Cardiac septum (tissue), 1 donor: Measurements from ENCODE around the gene CRYGN. TPM values are rescaled to one million over a fixed set of nuclear protein-coding genes. Genes with fewer than 3 reads are reported as not detected.

ENCODE experiments used
- DNase-seq: peaks from one replicate; pipeline ENCODE4 v3.0.0-alpha.2; 2020; ENCODE audit warnings: low spot score
- intact Hi-C: fragments of 100-400 bp; cut with DNase I; formaldehyde crosslinking; loops from one replicate; pipeline ENCODE4 v1.14.0; 2022
- total RNA-seq: library from RNA; stranded (reverse); fragmentation: NEBNext Ultra II Directional; extraction: Animal tissue kit (Norgen Biotek cat#: 25700); gene quantifications from one replicate; pipeline ENCODE4 v1.2.1, GENCODE V29; 2021
- donor health status: DM: no; HTN: no; CAD: no.

The CRYGN gene
- total RNA-seq, 1 donor from 2014 or later = not detected

DNA sequence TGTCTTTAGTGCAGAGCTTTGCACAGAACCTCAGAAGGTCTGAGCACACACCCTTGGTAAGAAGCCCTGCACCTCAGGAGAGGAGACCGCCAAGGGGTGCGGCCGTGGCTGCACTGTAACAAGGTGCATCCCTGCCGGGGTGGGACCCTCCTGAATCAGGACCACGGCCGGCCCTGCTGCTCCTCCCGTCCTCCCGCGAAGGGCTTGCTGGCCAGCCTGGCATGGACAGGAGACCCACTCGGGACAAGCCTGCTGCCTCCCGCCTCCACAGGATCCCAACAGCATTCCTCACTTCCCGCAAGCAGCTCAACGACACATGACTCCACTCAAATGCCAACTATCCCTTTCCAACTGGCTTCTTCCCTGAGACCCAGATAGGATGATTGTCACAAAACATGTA is 42.9 kb downstream of the CRYGN start:
- DNase-seq = no peak
- intact Hi-C loops = no loop called here

DNA sequence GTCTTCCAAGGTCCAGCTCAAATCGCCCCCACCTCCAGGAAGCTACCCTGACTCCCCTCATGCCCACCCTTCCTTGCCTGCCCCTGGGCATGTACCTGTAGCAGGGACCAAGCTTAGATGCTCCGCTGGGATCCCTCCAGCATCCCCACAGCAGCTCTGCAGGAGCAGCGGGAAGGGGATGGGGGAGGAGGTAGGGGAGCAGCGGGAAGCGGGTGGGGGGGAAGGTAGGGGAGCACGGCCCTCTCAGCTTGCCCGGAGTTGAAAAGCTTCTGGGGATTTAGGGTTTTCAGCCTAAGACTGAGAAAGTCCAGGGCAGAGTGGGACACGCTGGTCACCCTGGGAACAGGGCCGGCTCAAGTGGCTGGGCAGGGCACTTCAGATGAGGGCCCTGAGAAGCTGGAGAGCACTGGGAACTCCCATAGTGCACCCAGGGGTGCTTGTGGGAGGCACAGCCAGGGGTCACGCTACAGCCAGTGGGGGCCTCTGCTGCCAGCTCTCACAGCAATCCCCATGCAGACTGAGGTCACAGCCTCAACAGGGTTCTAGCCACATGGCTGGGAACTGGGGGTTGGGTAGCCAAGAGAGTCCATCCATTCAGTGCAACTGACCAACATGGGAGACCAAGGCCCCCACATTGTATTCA is 43.5 kb downstream of the CRYGN start:
- no peak for DNase-seq
- intact Hi-C loops = no loop called here

DNA sequence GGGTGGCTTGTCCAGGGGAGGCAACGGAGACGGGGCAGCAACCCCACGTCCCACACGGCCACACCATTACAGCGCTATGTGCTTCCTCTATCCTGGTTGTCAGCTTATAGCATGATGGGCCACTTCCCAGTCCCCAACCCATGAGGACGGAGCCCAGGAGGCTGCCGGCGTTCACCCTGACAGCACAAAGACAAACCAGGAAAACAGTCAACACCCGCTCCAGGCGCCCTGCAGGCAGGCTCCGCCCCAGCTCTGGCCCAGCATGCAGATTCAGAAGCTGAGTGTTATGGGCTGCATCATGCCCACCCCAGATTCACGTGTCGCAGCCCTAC is 44.9 kb downstream of the CRYGN start:
- intact Hi-C loops = no loop called here
- DNase-seq = no peak

DNA sequence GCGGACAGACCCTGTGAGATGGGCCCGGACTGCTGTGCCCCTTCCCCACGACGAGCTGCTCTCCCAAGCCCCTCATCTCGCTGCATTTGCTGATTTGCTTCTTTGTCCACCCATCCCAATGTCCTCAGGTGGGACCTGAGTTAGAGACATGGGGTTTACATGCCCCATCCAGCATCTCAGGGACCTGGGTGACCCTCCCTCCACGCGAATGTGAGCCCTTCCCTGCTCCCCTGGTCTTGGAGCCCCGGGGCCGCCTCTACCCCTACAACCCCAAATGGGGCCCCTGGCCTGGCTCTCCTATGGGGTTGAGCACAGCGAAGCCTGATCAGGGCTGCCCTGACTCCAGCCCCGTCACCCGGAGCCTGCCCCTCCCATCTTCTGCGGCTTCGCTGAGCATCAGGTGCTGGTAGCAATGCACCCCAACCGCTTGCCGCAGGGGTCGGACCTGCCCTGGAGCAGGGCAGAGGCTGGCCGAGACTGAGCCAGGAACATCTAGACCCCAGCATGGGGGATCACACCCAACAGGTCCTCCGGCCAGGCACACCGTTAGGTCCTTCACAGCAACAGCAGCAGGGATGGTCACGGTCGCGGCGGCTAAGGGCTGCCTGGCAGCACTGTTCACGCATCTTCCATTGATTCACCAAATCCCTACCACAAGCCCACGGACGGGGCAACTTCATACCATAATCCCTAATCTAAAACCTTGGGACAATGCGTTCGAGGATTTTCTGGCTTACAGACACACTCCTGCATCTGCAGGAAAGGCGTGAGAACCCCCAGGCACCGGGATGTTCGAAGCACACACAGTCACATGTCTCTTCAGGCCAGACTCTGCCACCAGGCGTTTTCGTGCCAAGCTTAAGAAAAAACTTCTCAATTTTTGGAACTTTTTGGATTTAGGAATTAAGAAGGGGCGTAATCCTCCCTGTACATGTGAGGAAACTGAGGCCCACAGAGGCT is 45.6 kb downstream of the CRYGN start:
- DNase-seq = no peak
- intact Hi-C loops = no loop called here

DNA sequence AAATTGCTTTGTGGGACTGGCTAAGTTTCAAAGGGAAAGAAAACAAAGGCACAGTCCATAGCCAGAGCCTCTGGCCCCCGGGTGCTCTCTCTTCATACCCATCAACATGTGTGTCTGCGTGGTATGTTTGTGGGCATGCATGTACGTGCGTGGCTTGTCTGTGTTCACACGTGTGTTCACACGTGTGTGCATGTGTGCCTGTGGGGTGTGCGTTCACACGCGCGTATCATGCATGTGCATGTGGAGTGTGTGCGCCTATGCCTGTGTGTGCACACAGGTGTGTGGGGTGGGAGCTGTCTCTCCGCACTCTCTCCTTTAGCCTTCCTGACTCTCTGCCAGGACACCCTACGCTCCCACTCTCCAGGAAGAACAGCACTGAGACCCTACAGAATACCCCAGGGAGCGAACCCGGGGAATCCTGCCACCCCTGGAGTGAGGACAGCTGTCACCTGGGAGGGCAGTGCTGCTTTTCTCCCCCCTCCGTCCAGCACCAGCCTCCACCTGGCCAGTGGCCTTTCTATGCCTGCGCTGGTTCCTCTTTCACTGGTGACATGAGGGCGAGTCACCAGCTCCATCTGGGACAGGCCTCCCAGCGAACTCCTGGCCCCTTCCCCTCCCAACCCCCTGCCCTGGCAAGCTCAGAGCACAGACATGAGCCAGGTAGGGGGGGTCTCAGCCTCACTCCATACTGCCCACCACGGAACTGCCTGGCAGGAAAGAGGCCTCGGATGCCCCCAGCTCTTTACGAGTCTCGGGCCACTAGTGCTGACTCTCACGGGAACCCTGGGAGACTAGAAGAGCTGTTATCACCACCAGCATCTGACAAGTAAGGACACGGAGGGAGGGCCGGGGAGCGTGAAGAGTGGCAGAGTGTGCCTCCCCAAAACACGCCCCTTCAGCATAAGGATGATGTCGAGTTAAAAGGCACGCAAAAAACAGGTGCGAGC is 46.6 kb downstream of the CRYGN start:
- intact Hi-C loops = no loop called here
- DNase-seq = no peak

DNA sequence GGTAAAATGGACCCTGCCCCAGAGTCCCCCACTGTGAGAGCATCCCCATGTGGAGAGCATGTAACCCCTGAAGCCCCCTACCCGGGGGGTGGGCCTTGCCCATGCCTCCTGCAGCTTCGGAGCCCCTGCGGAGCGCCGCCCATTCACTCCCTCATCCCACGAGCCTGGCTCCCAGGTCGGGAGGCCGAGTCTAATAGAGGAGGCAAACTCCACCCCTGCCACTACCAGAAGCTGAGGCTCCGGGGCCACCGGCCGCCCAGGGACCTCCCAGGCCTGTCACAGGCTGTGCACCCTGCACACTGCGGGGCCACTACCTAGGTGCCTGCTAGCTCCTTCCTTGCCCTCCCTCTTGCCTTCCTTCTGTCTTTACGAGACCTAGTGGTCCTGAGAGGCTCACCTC is 47.5 kb downstream of the CRYGN start:
- DNase-seq = no peak
- intact Hi-C loops = no loop called here

DNA sequence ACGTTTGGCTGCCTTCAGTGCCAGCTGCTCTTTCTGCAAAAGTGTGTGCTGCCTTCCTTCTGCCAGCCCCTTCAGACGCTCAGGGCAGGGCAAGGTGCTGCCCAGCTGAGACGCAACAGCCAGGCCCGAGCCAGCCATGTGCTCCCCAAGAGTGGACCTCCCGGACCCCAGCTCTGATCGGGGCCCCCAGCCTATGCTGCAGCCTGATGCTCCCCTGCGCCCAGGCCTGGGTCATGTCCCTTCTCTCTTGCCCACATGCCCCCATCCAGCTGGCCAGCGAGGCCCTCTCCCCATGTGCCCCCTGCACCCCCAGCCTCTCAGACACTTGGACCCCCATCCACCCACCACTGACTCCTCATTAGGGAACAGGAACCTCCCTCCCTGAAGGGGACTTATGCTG is 47.9 kb downstream of the CRYGN start:
- intact Hi-C loops = no loop called here
- no peak for DNase-seq

DNA sequence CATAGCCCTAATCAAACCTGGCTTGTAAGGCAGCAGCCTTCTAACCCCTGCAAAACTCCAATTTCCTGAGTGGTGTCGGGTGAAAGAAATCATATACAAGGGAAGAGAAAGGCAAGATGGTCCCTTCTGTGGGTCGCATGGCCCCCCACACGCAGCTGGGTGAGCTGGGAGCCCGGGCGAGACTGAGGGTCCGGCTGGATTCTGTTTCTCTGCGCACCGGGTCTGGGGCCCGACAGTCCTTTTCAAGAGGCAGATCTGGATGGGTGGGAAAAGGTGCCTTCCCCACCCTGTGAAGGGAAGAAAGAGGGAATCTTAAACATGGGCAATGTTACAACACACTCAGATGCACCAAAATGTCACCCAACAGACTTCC is 48.6 kb downstream of the CRYGN start:
- intact Hi-C loops = no loop called here
- no peak for DNase-seq

DNA sequence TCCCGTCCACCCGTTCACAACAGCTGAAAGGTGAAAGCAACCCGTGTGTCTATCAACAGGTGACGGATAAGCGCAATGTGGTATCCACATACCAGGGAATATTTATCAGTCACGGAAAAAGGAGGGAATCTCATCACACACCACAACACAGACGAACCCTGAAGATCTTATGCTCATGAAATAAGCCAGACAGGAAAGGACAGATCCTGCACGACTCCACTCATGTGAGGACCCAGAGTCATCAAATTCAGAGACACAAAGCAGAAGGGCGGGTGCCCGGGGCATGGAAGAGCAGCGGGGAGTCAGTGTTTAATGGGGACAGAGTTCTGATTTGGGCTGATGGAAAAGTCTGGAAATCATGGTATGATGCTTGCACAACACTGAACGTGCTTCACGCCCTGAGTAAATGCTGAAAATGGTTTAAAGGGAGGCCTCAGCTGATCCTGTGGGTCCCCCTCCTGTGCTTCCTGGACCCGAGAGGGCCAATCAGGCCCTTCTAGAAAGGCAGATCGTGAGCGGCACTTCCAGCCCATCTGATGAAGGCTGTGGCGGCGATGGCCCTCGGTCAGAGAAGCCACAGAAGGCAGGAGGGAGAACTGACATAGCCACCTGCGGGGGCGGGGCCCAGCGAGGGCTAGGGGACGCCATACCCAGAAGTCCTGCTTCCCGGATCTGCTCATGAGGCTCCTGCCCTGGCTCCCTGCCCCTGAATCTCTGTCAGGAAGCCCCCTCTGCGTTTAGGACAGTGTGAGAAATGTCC is 49.2 kb downstream of the CRYGN start:
- intact Hi-C loops = no loop called here
- DNase-seq = no peak

DNA sequence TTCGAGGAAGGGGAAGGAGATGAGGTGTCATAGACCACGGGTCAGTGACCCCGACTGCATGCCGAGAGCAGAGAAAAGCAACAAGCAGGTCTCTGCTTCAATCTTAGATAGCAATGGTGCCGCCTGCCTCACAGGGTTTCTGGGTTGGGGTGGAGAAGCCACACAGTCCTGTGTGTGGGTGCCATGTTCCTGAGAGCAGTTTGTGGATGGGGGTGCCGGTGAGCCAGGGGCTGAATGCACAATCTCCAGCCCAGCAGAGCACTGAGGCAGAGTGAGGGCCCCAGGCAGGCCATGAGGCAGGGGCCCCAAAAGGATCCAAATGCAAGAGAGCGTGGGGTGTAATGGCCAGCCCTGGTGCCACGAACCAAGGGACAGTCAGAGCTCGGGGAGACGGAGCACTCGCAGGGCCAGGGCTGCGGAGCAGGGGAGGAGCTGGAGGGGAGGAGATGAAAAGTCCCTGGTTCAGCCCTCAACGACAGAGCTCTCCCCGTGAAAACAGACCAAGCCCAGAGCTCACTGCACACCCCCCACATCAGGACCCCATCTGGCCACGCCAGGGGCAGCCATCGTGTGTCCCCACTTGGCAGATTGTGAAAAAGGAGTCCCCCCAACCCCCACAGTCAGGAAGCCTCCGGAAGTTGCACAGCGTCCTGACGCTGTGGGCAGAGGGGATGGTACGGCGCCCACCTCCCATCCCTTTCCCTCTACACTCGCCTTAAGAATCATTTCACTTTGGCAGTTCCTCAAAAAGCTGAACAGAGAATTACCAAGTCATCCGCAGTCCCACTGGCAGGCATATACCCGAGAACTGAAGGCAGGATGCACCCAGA is 50.0 kb downstream of the CRYGN start:
- intact Hi-C loops = no loop called here
- DNase-seq = no peak

DNA sequence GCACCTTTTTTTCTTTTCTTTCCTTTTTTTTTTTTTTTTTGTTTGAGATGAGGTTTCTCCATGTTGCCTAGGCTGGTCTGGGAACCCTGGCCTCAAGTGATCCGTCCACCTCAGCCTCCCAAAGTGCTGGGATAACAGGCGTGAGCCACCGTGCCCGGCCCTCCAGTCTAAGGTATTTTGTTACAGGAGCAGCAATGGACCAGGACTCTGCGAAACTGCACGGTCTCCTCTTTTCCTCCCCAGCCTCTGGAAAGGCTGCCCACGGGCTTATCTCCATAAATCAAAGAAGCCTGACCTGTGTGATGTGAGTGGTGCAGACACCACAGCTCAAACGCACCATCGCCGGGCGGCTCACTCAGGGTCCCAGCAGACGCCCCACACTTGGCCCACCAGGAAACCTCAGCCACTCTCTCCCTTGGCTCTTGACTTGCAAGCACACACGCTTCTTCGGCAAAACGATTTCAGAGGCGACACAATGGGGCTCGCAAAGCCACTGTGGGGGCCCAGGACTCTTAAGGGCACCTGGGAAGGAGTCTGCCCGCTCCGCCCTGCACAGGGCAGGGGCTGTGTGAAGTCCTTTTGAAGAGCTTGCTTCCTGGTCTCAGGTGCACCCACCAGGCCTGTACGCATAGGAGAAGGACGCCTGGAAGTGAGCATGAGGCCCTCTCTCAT is 50.7 kb downstream of the CRYGN start:
- intact Hi-C loops = no loop called here

DNA sequence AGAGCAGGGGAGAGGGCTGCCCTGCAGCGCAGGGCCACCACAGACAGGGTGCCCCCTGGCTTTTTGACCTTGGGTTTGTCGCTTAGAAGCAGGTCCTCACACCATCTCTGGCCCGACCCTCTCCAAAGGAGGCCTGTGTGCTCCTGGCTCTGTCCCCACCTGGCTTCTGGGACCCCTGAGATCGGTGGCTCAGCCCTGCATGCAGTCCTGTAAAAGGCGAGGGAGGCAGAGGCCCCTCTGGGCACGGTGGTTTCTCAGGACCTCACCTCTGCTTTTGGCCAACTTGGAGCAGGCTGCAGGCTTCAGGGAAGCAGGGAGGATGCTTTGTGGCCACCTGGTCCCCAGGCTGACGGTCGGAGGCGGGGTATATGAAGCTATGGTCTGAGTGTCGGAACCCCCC is 51.5 kb downstream of the CRYGN start:
- no peak for DNase-seq
- intact Hi-C loops = no loop called here

More for the DNA sequence above, 50.7 kb downstream of the CRYGN start:
- DNase-seq = no peak

DNA sequence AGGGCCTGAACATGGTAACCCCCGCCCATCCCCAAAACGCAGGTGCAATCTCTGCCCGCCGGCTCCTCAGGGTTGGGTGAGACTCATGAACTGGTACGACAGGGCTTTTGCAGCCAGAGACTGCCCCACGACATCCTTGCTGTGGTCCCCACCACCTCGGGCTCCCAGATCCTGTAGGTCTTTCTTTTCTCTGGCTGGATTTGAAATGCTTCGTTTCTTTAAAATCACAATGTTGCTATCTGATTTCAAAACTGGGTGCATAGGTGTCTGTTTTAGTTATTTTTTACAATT is 52.0 kb downstream of the CRYGN start:
- intact Hi-C loops = no loop called here
- no peak for DNase-seq

DNA sequence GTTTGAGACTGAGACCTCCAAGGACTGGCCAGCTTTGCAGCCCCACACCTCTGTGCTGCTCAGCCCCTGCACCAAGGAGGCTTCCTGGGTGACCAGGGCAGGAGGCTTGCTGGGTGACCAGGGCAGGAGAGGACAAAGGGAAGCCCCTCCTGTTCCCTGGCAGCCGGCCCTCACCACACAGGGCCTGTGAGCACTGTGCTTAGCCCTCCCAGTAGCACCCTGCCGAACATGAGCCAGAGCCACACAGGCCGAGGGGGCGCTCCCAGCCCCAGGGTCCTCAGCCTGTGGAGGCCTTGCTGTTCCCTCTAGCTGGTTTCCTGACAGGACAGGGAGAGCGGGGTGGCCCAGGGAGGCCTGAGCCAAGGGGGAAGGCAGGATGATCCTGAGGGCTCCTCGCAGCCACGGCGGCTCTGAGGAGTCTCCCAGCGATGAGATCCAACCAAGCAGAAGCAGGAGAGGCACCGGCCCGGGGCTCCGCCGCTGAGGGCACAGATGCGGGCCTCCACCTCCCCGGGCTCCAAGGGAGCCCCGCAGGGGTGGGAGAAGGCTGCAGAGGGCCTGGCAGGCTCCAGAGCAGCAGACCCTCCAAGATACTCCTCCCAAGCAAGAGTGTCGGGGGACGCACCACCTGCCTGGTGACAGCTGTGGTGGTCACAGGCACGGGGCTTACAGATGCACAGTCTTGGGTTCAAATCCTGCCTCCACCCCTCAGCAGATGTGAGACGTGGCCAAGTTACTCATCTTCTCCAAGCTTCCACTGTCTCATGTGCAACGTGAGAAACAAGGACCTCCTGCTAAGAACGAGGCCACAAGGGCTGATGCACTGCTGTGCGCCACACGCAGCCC is 52.6 kb downstream of the CRYGN start:
- DNase-seq = no peak
- intact Hi-C loops = no loop called here

DNA sequence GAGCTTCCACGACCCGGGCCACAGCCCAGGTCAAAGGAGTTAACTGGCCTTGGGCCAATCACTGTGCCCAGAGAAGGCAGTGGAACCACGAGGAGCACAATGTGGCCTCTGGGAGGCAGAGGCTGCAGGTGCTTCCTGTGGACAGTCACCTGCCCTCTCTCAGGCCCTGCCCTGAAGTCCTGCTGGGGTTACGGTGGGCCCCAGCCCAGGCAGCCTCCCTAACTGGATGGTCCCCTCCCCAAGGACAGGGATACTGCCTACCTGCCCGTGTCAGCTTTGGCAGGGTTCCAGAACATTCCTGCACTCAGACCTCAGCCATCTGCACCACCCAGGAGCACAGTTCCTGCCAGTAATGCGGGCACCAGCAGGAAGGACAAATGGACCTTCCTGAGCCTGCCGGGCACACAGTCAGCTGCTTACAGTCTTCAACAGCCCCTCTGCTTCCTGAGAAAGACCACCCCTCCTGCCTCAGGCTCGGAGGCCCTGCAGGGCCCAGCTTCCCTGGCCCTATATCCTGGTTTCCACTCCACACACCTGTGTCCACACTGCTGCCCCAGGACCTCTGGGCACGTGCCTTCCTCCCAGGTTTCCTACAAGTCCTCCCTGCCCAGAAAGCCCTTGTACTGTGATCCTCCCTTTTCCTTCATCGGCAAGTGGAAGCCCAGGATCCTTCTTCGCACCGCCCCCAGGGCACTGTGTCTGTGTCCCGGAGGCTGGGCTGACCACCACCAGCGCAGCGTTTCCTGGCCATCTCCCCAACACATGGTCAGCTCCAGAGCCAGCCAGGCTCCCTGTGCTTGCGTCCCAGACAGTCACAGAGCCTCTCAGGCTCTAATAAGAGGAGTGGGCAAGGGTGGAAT is 53.4 kb downstream of the CRYGN start:
- intact Hi-C loops = no loop called here
- no peak for DNase-seq

DNA sequence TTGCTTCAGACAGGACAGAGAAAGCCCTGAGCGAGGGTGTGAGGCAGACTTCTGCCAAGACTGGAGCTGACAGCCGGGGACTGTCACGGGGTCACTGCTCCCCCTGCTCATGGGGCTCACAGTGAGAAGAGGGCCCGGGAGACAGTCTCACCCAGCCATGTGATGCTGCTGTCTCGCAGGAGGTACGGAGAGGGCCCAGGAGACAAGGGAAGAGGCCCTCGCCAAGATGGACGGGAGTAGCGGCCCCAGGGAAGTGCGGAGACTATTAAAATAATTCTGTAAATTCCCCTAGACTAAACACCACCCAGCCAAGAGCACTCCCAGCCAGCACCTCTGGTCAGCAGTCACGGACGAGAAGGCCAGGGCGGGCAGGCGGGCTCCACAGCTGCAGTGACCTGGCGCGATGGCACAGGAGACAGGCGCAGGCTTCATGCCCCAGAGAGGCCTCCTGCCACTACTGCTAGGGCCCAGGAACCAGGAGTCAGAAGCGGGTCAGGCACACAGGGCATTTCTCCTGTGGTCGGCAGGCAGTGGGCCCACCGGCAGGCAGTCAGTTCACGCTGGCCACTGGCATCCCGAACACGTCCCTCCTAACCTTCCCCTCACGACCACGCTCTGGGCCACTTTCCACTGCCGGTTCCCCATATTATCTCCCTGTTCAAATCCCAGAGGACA is 54.2 kb downstream of the CRYGN start:
- intact Hi-C loops = no loop called here
- no peak for DNase-seq
